Heart left ventricle (tissue), 16 donors: Measurements from ENCODE around the gene DEXI. TPM values are rescaled to one million over a fixed set of nuclear protein-coding genes. Genes with fewer than 3 reads are reported as not detected.
A peak's percentile ranks its signal among the peaks of the same experiment; 100 is the strongest.

Source experiments
- ATAC-seq, 4 donors: fragments of 200-7000 bp; cut with Tn5 transposase; one replicate each; pipeline ENCODE4 v1.9.1; 2020 to 2022; ENCODE audit warnings: moderate library complexity in 4 of 4, mild to moderate bottlenecking in 3 of 4, moderate number of reproducible peaks in 1 of 4
- DNase-seq, 5 donors: peaks; one replicate each; pipeline ENCODE4 v3.0.0-alpha.2; 2020
- H3K27ac ChIP-seq, 12 donors: fragments of 200-600 bp; sonication (generic) in 4 of 12; one replicate each; pipeline versions ENCODE4 v1.5.0 to v1.8.0; 2016 to 2022; ENCODE audit warnings: mild to moderate bottlenecking in 2 of 12
- H3K27me3 ChIP-seq, 9 donors: fragments of 200-600 bp; sonication (generic) in 2 of 9; one replicate each; pipeline versions ENCODE4 v1.5.1 to v1.8.0; 2016 to 2022; ENCODE audit warnings: mild to moderate bottlenecking in 3 of 9
- H3K36me3 ChIP-seq, 9 donors: fragments of 200-600 bp; sonication (generic) in 2 of 9; one replicate each; pipeline versions ENCODE4 v1.5.0 to v1.8.0; 2018 to 2022; ENCODE audit warnings: mild to moderate bottlenecking in 2 of 9
- H3K4me1 ChIP-seq, 12 donors: fragments of 200-600 bp; sonication (generic) in 4 of 12; one replicate each; pipeline versions ENCODE4 v1.5.0 to v1.8.0; 2016 to 2022; ENCODE audit warnings: mild to moderate bottlenecking in 3 of 12
- H3K4me3 ChIP-seq, 12 donors: fragments of 200-600 bp; sonication (generic) in 4 of 12; one replicate each; pipeline versions ENCODE4 v1.5.0 to v1.8.0; 2017 to 2022; ENCODE audit warnings: mild to moderate bottlenecking in 9 of 12, moderate library complexity in 4 of 12
- H3K9me3 ChIP-seq, 12 donors: fragments of 200-600 bp; sonication (generic) in 4 of 12; one replicate each; pipeline versions ENCODE4 v1.5.0 to v1.8.0; 2016 to 2022; ENCODE audit warnings: mild to moderate bottlenecking in 1 of 12
- POLR2A ChIP-seq, 2 donors: fragments of 450-650 bp; IDR thresholded peaks; one replicate each; pipeline ENCODE4 v1.6.1; 2017; ENCODE audit warnings: antibody characterized with exemption in 2 of 2, mild to moderate bottlenecking in 2 of 2, moderate library complexity in 2 of 2
- WGBS, 4 donors: extraction: QIAGEN DNeasy Blood & Tissue Kit in 2 of 4; methylation state at CpG; one replicate each; pipeline versions ENCODE4 v1.1.5 to v1.1.7; 2013 to 2018; 5-methylcytosine and 5-hydroxymethylcytosine counted together
- intact Hi-C, 10 donors: fragments of 100-400 bp; cut with DNase I; formaldehyde crosslinking; loops; one replicate each; pipeline versions ENCODE4 v1.11.1 to v1.14.2; 2022
- polyA plus RNA-seq, 2 donors: library from polyadenylated mRNA; stranded (reverse); fragments of 200-250 nt; gene quantifications; one replicate each; pipeline ENCODE4 v1.2.3, GENCODE V29; 2013
- total RNA-seq, 9 donors: library from RNA; depleted of rRNA in 2 of 9; stranded (reverse); fragments of >200 nt in 2 of 9; fragmentation: NEBNext Ultra II Directional in 3 of 9; extraction: Animal tissue kit (Norgen Biotek cat#: 25700) in 3 of 9; gene quantifications; one replicate each; pipeline versions ENCODE4 v1.1.0 to v1.2.4, GENCODE V29; 2016 to 2023
- TF ChIP-seq, protein P1 (sequence below), 12 donors: fragments of 200-600 bp; sonication (generic) in 4 of 12; IDR thresholded peaks; one replicate each; pipeline versions ENCODE4 v1.5.0 to v1.8.0; 2018 to 2022; ENCODE audit warnings: antibody characterized with exemption in 12 of 12, mild to moderate bottlenecking in 5 of 12
- donor health status: ischemic (EF 13 %, LVEDD 7.1; RV severe dilation, severe dysfunction).
- donor health status: healthy with polysubstance abuse.
- donor health status: DM: no; HTN: yes; CAD: no.
- donor health status: DM: no; HTN: no; CAD: no.
- donor health status: ischemic (EF 25% LVEDD 6.9; RV normal size, moderate dysfunction).
- donor health status: ischemic (EF 25% LVEDD 5.7; RV mildly dilated, moderate dysfunction).
- donor health status: healthy.
- donor health status: DM: yes; HTN: yes; CAD: no.
- donor health status: ischemic (EF 35%, LVEDD 5.7; RV mildly dilated, moderate dysfunction).
- donor health status: nonischemic (EF 11% LVEDD 7.7; RV severe dilation, severe dysfunction).
- donor health status: DM: yes; HTN: yes; CAD: no.
- donor health status: PGD.
- donor health status: ischemic (EF 29% LVEDD 5.4; RV normal size, mild dysfunction).
- donor health status: nonischemic (EF 23%, LVEDD 6.1; RV moderate dilation, normal function).

DEXI gene
- total and polyA plus RNA-seq, 11 donors, result 57.2 to 141 (median 90.8) TPM

DNA sequence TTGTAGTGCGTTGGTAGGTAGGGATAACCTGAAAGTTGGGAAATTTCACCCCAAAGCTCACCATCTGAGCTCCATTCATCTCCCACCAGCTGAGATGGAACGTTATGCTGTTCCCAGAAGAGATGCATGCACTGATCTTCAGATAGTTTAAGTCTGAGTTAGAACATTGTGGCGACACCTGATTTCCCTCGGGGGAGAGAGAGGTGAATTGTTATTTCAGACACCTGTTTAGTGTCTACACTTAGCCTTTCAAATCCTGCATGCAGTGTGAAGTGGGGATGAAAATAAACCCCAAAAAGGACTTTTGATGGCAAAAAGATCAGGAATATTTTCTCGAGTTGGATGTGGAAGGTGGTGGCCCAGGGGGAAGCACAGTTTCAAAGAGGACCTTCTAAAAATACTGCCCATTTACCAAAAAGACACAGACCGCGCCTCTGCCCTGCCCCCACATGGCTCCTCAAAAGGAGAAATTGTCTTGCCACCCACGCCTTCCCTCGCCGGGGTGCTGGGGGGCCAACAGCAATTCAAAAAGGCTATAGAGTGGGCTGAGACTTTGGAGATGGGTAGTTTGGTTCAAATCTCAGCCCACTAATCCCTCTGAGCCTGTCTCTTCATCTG is 53.8 kb downstream of the DEXI start:
- WGBS, 4 donors, result 66 to 72% (median 71%) methylated on average over 10 of the region's 10 CpGs
- H3K4me3 ChIP-seq, result peak overlapping the region in 1 of 12 donors; percentile 3
- H3K36me3 ChIP-seq, result peaks cover 0 to 63% (median 0%) of the 10 kb centered on the region in 9 donors
- TF ChIP-seq POLR2A (IDR thresholded peaks at IDR 0.05), result no peak
- TF ChIP-seq, protein P1, sequence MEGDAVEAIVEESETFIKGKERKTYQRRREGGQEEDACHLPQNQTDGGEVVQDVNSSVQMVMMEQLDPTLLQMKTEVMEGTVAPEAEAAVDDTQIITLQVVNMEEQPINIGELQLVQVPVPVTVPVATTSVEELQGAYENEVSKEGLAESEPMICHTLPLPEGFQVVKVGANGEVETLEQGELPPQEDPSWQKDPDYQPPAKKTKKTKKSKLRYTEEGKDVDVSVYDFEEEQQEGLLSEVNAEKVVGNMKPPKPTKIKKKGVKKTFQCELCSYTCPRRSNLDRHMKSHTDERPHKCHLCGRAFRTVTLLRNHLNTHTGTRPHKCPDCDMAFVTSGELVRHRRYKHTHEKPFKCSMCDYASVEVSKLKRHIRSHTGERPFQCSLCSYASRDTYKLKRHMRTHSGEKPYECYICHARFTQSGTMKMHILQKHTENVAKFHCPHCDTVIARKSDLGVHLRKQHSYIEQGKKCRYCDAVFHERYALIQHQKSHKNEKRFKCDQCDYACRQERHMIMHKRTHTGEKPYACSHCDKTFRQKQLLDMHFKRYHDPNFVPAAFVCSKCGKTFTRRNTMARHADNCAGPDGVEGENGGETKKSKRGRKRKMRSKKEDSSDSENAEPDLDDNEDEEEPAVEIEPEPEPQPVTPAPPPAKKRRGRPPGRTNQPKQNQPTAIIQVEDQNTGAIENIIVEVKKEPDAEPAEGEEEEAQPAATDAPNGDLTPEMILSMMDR (IDR thresholded peaks at IDR 0.05), result no peak
- no peaks in the 10 kb centered on the region for H3K27me3 ChIP-seq
- H3K27ac ChIP-seq, result peak overlapping the region in 1 of 12 donors; percentile 67
- ATAC-seq (peak in 1 of 4 donors; percentile 12), DNase-seq (peak in 1 of 5 donors; percentile 59)
- H3K9me3 ChIP-seq, result no peaks in the 10 kb centered on the region
- peaks cover 0 to 100% (median 1%) of the 10 kb centered on the region in 12 donors for H3K4me1 ChIP-seq
- intact Hi-C loops, result no loop called here

DNA sequence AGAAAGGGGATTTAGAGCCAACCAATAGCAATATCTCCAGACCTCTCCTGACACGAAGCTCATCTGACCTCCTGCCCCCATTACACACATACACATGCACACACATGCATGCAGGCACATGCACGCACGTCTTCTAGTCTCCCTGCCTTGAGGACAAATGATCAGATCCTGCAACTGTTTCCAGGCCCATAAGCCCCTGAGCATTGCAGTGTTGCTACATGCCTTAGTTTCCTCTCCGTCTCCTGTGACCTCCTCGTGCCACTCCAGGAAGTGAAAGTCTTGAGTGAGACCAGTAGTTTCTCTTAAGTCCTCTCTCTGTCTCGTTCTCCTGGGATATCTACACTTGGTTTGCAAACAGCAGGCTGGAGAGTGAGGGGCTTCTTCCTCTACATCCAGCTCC is 57.0 kb downstream of the DEXI start:
- ATAC-seq, result no peak
- no peak for TF ChIP-seq POLR2A (IDR thresholded peaks at IDR 0.05)
- TF ChIP-seq, protein P1 (IDR thresholded peaks at IDR 0.05), result no peak
- H3K9me3 ChIP-seq, result no peaks in the 10 kb centered on the region

DNA sequence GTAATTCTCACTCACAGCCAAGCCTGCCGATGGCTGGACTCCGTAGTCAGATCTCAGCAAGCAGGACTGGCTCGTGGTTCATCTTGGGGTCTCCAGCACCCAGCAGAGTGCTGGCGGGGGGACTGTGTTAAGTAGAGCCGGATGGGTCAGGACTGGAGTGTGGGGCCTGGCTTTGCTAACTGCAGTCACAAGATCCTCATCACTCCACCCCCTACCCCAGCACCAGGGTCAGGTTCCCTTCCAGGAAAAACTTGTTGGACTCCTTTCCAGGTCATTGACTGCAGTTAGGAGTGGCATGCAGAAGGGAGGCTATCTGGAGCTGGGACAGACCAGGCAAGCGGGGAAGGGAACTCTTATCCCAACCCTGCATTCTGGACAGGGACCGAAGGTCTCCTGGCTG is 59.3 kb downstream of the DEXI start:
- Histone ChIP-seq H3K27me3 (peaks cover 0 to 9% (median 0%) of the 10 kb centered on the region in 9 donors), H3K27ac (peak overlapping the region in 1 of 12 donors; percentile 5), H3K4me1 (peaks cover 0 to 90% (median 12%) of the 10 kb centered on the region in 12 donors), H3K4me3 (no peak overlapping the region), H3K36me3 (peaks cover 0 to 51% (median 0%) of the 10 kb centered on the region in 9 donors), H3K9me3 (no peaks in the 10 kb centered on the region)
- intact Hi-C loops, result no loop called here
- WGBS, 4 donors, result 74 to 84% (median 80%) methylated on average over 7 of the region's 7 CpGs
- no peak for TF ChIP-seq POLR2A (IDR thresholded peaks at IDR 0.05)
- TF ChIP-seq, protein P1 (IDR thresholded peaks at IDR 0.05), result no peak
- DNase-seq (no peak), ATAC-seq (no peak)

More for the DNA sequence above, 57.0 kb downstream of the DEXI start:
- peaks cover 0 to 100% (median 0%) of the 10 kb centered on the region in 12 donors for H3K4me1 ChIP-seq
- DNase-seq, result no peak
- H3K36me3 ChIP-seq, result peaks cover 0 to 62% (median 0%) of the 10 kb centered on the region in 9 donors
- no peaks in the 10 kb centered on the region for H3K27me3 ChIP-seq
- 55 to 71% (median 67%) methylated on average over 6 of the region's 6 CpGs for WGBS, 4 donors
- intact Hi-C loops, result no loop called here
- peak overlapping the region in 2 of 12 donors; percentile 9 to 68 for H3K27ac ChIP-seq
- H3K4me3 ChIP-seq, result peak overlapping the region in 1 of 12 donors; percentile 12

DNA sequence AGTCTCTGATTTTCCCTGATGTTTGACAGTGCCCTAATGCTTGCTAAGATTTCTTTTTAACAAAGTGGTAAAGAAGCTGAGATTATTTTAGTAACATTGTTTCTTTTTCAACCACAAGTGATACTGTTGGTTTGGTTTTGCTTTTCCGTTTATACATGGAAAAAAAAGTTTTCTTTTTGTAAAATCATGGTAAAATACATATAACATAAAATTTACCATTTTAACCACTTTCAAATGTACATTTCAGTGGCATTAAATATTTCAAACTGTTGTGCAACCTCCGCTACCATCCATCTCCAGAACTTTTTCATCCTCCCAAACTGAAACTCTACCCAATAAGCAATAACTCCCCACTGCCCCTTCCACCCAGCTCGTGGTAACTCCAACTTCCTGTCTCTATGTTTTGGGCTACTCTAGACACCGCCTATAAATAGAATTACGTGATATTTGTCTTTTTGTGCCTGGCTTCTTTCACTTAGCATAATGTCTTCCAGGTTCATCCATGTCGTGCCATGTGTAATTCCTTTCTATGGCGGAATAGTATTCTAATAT is 60.7 kb downstream of the DEXI start:
- Histone ChIP-seq H3K36me3 (peaks cover 0 to 44% (median 0%) of the 10 kb centered on the region in 9 donors), H3K9me3 (no peaks in the 10 kb centered on the region), H3K4me1 (peaks cover 0 to 86% (median 13%) of the 10 kb centered on the region in 12 donors), H3K4me3 (peak overlapping the region in 1 of 12 donors; percentile 81), H3K27ac (peak overlapping the region in 2 of 12 donors; percentile 76 to 91), H3K27me3 (peaks cover 0 to 9% (median 0%) of the 10 kb centered on the region in 9 donors)
- intact Hi-C loops, result no loop called here
- TF ChIP-seq, protein P1 (IDR thresholded peaks at IDR 0.05), result no peak
- no peak for TF ChIP-seq POLR2A (IDR thresholded peaks at IDR 0.05)
- DNase-seq (no peak), ATAC-seq (no peak)
- 66 to 72% (median 68%) methylated on average over 7 of the region's 7 CpGs for WGBS, 4 donors
